GM23338 (cell line): Measurements from ENCODE around the gene TYK2. TPM values are rescaled to one million over a fixed set of nuclear protein-coding genes. Genes with fewer than 3 reads are reported as not detected.

Source experiments
- ATAC-seq: fragments of 200-7000 bp; cut with Tn5 transposase; 3 replicates; pipeline ENCODE4 v1.9.1; 2020
- DNase-seq: peaks from one replicate; pipeline ENCODE4 v3.0.0-alpha.2; 2015; ENCODE audit warnings: low spot score
- H2AFZ ChIP-seq: fragments of 200-600 bp; sonication (generic); 2 replicates; pipeline ENCODE4 v1.8.0; 2016; ENCODE audit warnings: antibody characterized with exemption, mild to moderate bottlenecking, moderate library complexity
- H3F3A ChIP-seq: fragments of 200-600 bp; sonication (generic); replicated peaks from 2 replicates; pipeline ENCODE4 v1.8.0; 2017; ENCODE audit warnings: antibody characterized with exemption, mixed run types, low read depth
- H3K27ac ChIP-seq: fragments of 200-600 bp; sonication (generic); 2 replicates; pipeline ENCODE4 v1.6.1; 2016; ENCODE audit warnings: low read depth
- H3K27me3 ChIP-seq: fragments of 200-600 bp; sonication (generic); 2 replicates; pipeline ENCODE4 v1.8.0; 2016; ENCODE audit warnings: mild to moderate bottlenecking, mixed run types, moderate library complexity; ENCODE audit not compliant: insufficient read depth
- H3K36me3 ChIP-seq: fragments of 200-600 bp; sonication (generic); 2 replicates; pipeline ENCODE4 v1.8.0; 2016; ENCODE audit warnings: mild to moderate bottlenecking; ENCODE audit not compliant: insufficient read depth
- H3K4me1 ChIP-seq: fragments of 200-600 bp; sonication (generic); 2 replicates; pipeline ENCODE4 v1.8.0; 2016; ENCODE audit warnings: mild to moderate bottlenecking, moderate library complexity; ENCODE audit not compliant: insufficient read depth
- H3K4me2 ChIP-seq: fragments of 200-600 bp; sonication (generic); 2 replicates; pipeline ENCODE4 v1.7.1; 2017; ENCODE audit warnings: mixed run types
- H3K4me3 ChIP-seq: fragments of 200-600 bp; sonication (generic); 2 replicates; pipeline ENCODE4 v1.6.1; 2016; ENCODE audit warnings: mixed run types
- H3K79me2 ChIP-seq: fragments of 200-600 bp; sonication (generic); replicated peaks from 2 replicates; pipeline ENCODE4 v1.8.0; 2017; ENCODE audit warnings: mild to moderate bottlenecking; ENCODE audit not compliant: insufficient read depth
- H3K9me2 ChIP-seq: fragments of 200-600 bp; sonication (generic); 2 replicates; pipeline ENCODE4 v1.8.0; 2017; ENCODE audit not compliant: insufficient read depth
- H4K20me1 ChIP-seq: fragments of 200-600 bp; sonication (generic); replicated peaks from 2 replicates; pipeline ENCODE4 v1.8.0; 2017; ENCODE audit warnings: mild to moderate bottlenecking; ENCODE audit not compliant: insufficient read depth
- H3K27ac Mint-ChIP-seq: 2 replicates; pipeline ENCODE4 v1.8.0; 2020; ENCODE audit warnings: inconsistent platforms, mild to moderate bottlenecking, moderate library complexity, mixed read lengths
- H3K27me3 Mint-ChIP-seq: 3 replicates; pipeline ENCODE4 v1.8.0; 2022; ENCODE audit warnings: low read depth, mild to moderate bottlenecking, moderate library complexity, mixed read lengths, inconsistent platforms; ENCODE audit not compliant: insufficient read depth, poor library complexity
- H3K36me3 Mint-ChIP-seq: 3 replicates; pipeline ENCODE4 v1.8.0; 2021; ENCODE audit warnings: low read depth, mild to moderate bottlenecking, inconsistent platforms, moderate library complexity, mixed read lengths
- H3K4me1 Mint-ChIP-seq: 3 replicates; pipeline ENCODE4 v1.8.0; 2020; ENCODE audit warnings: mild to moderate bottlenecking, inconsistent platforms, mixed read lengths
- H3K4me3 Mint-ChIP-seq: 3 replicates; pipeline ENCODE4 v1.8.0; 2021; ENCODE audit warnings: moderate library complexity, mild to moderate bottlenecking, inconsistent platforms, mixed read lengths
- H3K9me3 Mint-ChIP-seq: 3 replicates; pipeline ENCODE4 v1.8.0; 2020; ENCODE audit warnings: moderate library complexity, mild to moderate bottlenecking, inconsistent platforms, mixed read lengths
- CREB1 ChIP-seq: fragments of 250-450 bp; sonication (Bioruptor Pico); IDR thresholded peaks from 2 replicates; pipeline ENCODE4 v1.5.0; 2020; ENCODE audit warnings: low read depth, mild to moderate bottlenecking, moderate library complexity
- CTCF ChIP-seq, 2 experiments: fragments of 200-600 bp in 1 of 2; sonication (generic) in 1 of 2; conservative IDR thresholded peaks; 2 replicates each; pipeline versions ENCODE4 v1.5.1 to v1.6.1; 2016 to 2017; ENCODE audit warnings: antibody characterized with exemption in 2 of 2, low read depth in 2 of 2, mild to moderate bottlenecking in 2 of 2, moderate library complexity in 1 of 2
- EZH2 ChIP-seq: fragments of 200-600 bp; sonication (generic); IDR thresholded peaks from one replicate; pipeline ENCODE4 v1.8.0; 2017; ENCODE audit warnings: antibody characterized with exemption, mild to moderate bottlenecking, low read depth; ENCODE audit not compliant: unreplicated experiment
- POLR2AphosphoS5 ChIP-seq: IDR thresholded peaks from 2 replicates; pipeline ENCODE4 v1.6.1; 2016; ENCODE audit warnings: antibody characterized with exemption, low read depth
- ZNF114 ChIP-seq: fragments of 250-450 bp; sonication (Bioruptor Pico); IDR thresholded peaks from 2 replicates; pipeline ENCODE4 v1.5.0; 2020; ENCODE audit warnings: mild to moderate bottlenecking, moderate library complexity
- ZNF331 ChIP-seq: fragments of 250-450 bp; sonication (Bioruptor Pico); IDR thresholded peaks from 2 replicates; pipeline ENCODE4 v1.5.0; 2020; ENCODE audit warnings: low read depth, mild to moderate bottlenecking, moderate library complexity
- polyA plus RNA-seq: library from polyadenylated mRNA; unstranded; fragments of >200 nt; fragmentation: Nextera tagmentation; extraction: Ambion mirVana; gene quantifications from 2 replicates; pipeline ENCODE4 v1.2.1, GENCODE V29; 2016
- total RNA-seq: library from RNA; depleted of rRNA; stranded (reverse); fragments of >200 nt; shearing (Covaris generic); gene quantifications from 2 replicates; pipeline ENCODE4 v1.2.3, GENCODE V29; 2014
- TF ChIP-seq, protein P1 (sequence below): IDR thresholded peaks from one replicate; pipeline ENCODE4 v1.6.1; 2018; ENCODE audit warnings: antibody characterized with exemption; ENCODE audit not compliant: unreplicated experiment

TYK2 gene
- total and polyA plus RNA-seq, 2 experiments from 2014 or later = 29.1 to 30.7 TPM

DNA sequence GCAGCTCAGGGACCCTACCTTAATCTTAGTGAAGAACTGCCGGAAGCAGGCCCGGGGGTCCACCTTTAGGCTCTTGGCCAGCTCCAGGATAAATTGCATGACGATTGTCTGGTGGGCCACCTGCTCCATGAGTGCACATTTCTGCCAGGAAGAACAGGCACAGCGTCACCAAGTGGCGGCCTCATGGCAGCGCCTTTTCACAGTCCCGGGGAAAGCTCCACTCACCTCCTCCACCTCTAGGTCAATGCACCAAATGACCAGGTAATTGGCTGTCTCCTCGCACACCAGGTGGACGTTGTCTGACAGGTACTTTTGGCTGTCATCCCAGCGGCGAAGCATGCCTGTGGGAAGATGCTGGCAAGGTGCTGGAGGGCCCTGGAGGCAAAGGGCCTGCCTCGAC is 14.6 kb upstream of the TYK2 start:
- DNase-seq (no peak), ATAC-seq (no peak)
- Histone ChIP-seq H2AFZ (no peak overlapping the region), H3K79me2 (peaks cover 23% of the 10 kb centered on the region), H3K4me3 (no peak overlapping the region), H3K27ac (no peak overlapping the region), H3K27me3 (no peaks in the 10 kb centered on the region), H3K36me3 (peaks cover 14% of the 10 kb centered on the region; the same call in 1 of the 2 replicates), H3K4me2 (no peak overlapping the region), H3K4me1 (no peaks in the 10 kb centered on the region; the same call in 1 of the 2 replicates), H3K9me2 (no peaks in the 10 kb centered on the region), H3F3A (0 out of 2 replicates have a peak, but pooled peaks cover 10% of the 10 kb centered on the region), H4K20me1 (peaks cover 14% of the 10 kb centered on the region)
- H3K9me3 Mint-ChIP-seq = no peaks in the 10 kb centered on the region
- TF ChIP-seq EZH2 = no peak
- peak in 1 of 2 experiments; percentile 13; a peak in 1 of 4 replicates for TF ChIP-seq CTCF (conservative IDR thresholded peaks at IDR 0.05; ENCODE audit: low read depth in 2 of 2)
- TF ChIP-seq POLR2AphosphoS5 = no peak
- H3K27me3 Mint-ChIP-seq = peaks cover 3% of the 10 kb centered on the region
- no peak overlapping the region for H3K4me3 Mint-ChIP-seq
- H3K36me3 Mint-ChIP-seq = peaks cover 55% of the 10 kb centered on the region
- H3K27ac Mint-ChIP-seq = no peak overlapping the region
- peaks cover 2% of the 10 kb centered on the region; the same call in 2 of the 3 replicates for H3K4me1 Mint-ChIP-seq

DNA sequence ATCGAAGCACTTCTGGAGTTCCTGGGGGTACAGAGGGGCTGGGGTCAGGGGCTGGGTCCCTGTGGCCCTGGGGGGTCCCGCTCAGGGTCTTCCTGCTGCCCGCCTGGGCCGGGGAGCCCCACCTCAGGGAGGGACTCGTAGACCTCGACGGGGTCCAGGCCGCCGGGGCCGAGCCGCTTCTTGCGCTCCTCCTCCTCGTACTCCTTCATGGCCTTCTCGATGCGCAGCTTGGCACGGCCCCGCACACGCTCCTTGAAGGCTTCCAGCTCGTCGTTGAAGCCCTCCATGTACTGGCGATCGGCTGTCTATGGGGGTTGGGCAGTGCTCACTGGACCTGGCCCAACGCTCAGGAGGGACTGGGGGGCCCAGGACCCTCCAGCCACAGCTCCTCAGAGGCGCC is 12.8 kb upstream of the TYK2 start:
- H3F3A ChIP-seq = peaks cover 17% of the 10 kb centered on the region; the same call in 1 of the 2 replicates
- Mint-ChIP-seq H3K4me1 (peaks cover 8% of the 10 kb centered on the region; the same call in 2 of the 3 replicates), H3K9me3 (no peaks in the 10 kb centered on the region), H3K36me3 (peaks cover 50% of the 10 kb centered on the region), H3K4me3 (no peak overlapping the region; the same call in 2 of the 3 replicates), H3K27ac (no peak overlapping the region), H3K27me3 (peaks cover 3% of the 10 kb centered on the region)
- no peak overlapping the region for H2AFZ ChIP-seq
- H3K4me2 ChIP-seq = no peak overlapping the region
- H3K4me1 ChIP-seq = no peaks in the 10 kb centered on the region; the same call in 1 of the 2 replicates
- no peaks in the 10 kb centered on the region for H3K9me2 ChIP-seq
- peaks cover 4% of the 10 kb centered on the region; the same call in 1 of the 2 replicates for H4K20me1 ChIP-seq
- H3K79me2 ChIP-seq = peaks cover 4% of the 10 kb centered on the region
- DNase-seq (no peak), ATAC-seq (no peak)
- no peaks in the 10 kb centered on the region for H3K27me3 ChIP-seq
- H3K4me3 ChIP-seq = no peak overlapping the region
- H3K27ac ChIP-seq = no peak overlapping the region
- H3K36me3 ChIP-seq = peaks cover 14% of the 10 kb centered on the region; the same call in 1 of the 2 replicates
- TF ChIP-seq CREB1 = no peak
- TF ChIP-seq CTCF (conservative IDR thresholded peaks at IDR 0.05; ENCODE audit: low read depth in 2 of 2) = no peak
- no peak for TF ChIP-seq EZH2
- TF ChIP-seq ZNF114 = no peak
- TF ChIP-seq ZNF331 = no peak
- TF ChIP-seq, protein P1, sequence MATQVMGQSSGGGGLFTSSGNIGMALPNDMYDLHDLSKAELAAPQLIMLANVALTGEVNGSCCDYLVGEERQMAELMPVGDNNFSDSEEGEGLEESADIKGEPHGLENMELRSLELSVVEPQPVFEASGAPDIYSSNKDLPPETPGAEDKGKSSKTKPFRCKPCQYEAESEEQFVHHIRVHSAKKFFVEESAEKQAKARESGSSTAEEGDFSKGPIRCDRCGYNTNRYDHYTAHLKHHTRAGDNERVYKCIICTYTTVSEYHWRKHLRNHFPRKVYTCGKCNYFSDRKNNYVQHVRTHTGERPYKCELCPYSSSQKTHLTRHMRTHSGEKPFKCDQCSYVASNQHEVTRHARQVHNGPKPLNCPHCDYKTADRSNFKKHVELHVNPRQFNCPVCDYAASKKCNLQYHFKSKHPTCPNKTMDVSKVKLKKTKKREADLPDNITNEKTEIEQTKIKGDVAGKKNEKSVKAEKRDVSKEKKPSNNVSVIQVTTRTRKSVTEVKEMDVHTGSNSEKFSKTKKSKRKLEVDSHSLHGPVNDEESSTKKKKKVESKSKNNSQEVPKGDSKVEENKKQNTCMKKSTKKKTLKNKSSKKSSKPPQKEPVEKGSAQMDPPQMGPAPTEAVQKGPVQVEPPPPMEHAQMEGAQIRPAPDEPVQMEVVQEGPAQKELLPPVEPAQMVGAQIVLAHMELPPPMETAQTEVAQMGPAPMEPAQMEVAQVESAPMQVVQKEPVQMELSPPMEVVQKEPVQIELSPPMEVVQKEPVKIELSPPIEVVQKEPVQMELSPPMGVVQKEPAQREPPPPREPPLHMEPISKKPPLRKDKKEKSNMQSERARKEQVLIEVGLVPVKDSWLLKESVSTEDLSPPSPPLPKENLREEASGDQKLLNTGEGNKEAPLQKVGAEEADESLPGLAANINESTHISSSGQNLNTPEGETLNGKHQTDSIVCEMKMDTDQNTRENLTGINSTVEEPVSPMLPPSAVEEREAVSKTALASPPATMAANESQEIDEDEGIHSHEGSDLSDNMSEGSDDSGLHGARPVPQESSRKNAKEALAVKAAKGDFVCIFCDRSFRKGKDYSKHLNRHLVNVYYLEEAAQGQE = no peak
